K562 (cell line): Measurements from ENCODE around the gene RPL28. TPM values are rescaled to one million over a fixed set of nuclear protein-coding genes. Genes with fewer than 3 reads are reported as not detected.

Experiments
- AFF4 ChIP-seq: sonication (generic); formaldehyde crosslinking; IDR thresholded peaks from 2 replicates; pipeline ENCODE4 v1.8.0; 2023; ENCODE audit warnings: mild to moderate bottlenecking, missing genetic modification reagents
- ZMIZ1 ChIP-seq, 2 experiments: fragments of 150-350 bp in 1 of 2; IDR thresholded peaks; 2 replicates each; pipeline ENCODE4 v1.6.1; 2012 to 2016; ENCODE audit warnings: low read depth in 2 of 2, low read length in 2 of 2, mild to moderate bottlenecking in 1 of 2, moderate library complexity in 1 of 2
- ZNF436 ChIP-seq: fragments of 250-450, 450-650 bp; sonication (Bioruptor Pico); formaldehyde crosslinking; IDR thresholded peaks from 2 replicates; pipeline ENCODE4 v1.7.0; 2020; ENCODE audit warnings: mild to moderate bottlenecking
- ZNF592 ChIP-seq: fragments of 450-650 bp; IDR thresholded peaks from 2 replicates; pipeline ENCODE4 v1.6.1; 2017; ENCODE audit warnings: antibody characterized with exemption, mild to moderate bottlenecking
- polyA plus RNA-seq, 8 experiments: library from polyadenylated mRNA; depleted of rRNA in 4 of 8; stranded (reverse) in 5 of 8; unstranded in 3 of 8; fragments of >200 nt; fragmentation: Nextera tagmentation in 2 of 8; fragmentation: Illumina TruSeq in 1 of 8; extraction: Ambion mirVana in 2 of 8; extraction: Trizol in 1 of 8; gene quantifications; 2 replicates each; pipeline versions ENCODE4 v1.2.1 to v1.2.3, GENCODE V29; 2011 to 2014; ENCODE audit warnings: inconsistent platforms in 1 of 8, missing spikeins in 1 of 8
- total RNA-seq, 7 experiments: library from RNA; depleted of rRNA in 6 of 7; stranded (reverse); fragments of >200 nt in 6 of 7; fragmentation: Illumina TruSeq in 2 of 7; extraction: Trizol in 2 of 7; gene quantifications; 2 replicates each; pipeline versions ENCODE4 v1.2.1 to v1.2.3, GENCODE V29; 2011 to 2021; ENCODE audit warnings: low replicate concordance in 1 of 7

RPL28 gene
- total and polyA plus RNA-seq, 9 of the 15 experiments (the other 6 are each of a cell fraction or from before 2014, with no cell fraction given), result 124 to 3,106 (median 622) TPM

GRCh38 chr19:55407550-55407799 lies 21.7 kb downstream of the RPL28 start, which contains the start of gene UBE2S (continued):
- TF ChIP-seq ZNF592, result peak; percentile 52; the same call in 1 of the 2 replicates
- peak; percentile 98; the same call in 1 of the 2 replicates for TF ChIP-seq AFF4 (CRISPR knock-in tag)
- peak in 1 of 2 experiments; percentile 52; a peak in 1 of 4 replicates for TF ChIP-seq ZMIZ1 (IDR thresholded peaks at IDR 0.05; ENCODE audit: low read depth in 2 of 2, low read length in 2 of 2)
- TF ChIP-seq ZNF436 (CRISPR knock-in tag), result 0 out of 2 replicates have a peak, but pooled peaks have one; percentile 32
